Stomach (tissue), 4 donors: ENCODE data around the gene KLF4.

Source experiments
- CTCF ChIP-seq, 7 experiments: fragments of 450-650 bp in 4 of 7; fragments of 200-600 bp in 3 of 7; sonication (generic) in 3 of 7; IDR thresholded peaks; one replicate each; pipeline ENCODE4 v1.5.1; 2016 to 2019; ENCODE audit warnings: antibody characterized with exemption in 7 of 7, control low read depth in 2 of 7, mild to moderate bottlenecking in 1 of 7
- EP300 ChIP-seq: sonication (generic); formaldehyde crosslinking; IDR thresholded peaks from one replicate; pipeline ENCODE4 v1.6.1; 2017; ENCODE audit warnings: antibody characterized with exemption
- POLR2A ChIP-seq, 4 donors: fragments of 450-650 bp; IDR thresholded peaks; one replicate each; pipeline ENCODE4 v1.6.1; 2016; ENCODE audit warnings: antibody characterized with exemption in 4 of 4, control low read depth in 2 of 4, mild to moderate bottlenecking in 1 of 4, moderate library complexity in 1 of 4
- POLR2AphosphoS5 ChIP-seq, 3 donors: sonication (generic); formaldehyde crosslinking; IDR thresholded peaks; one replicate each; pipeline ENCODE4 v1.6.1; 2016; ENCODE audit warnings: antibody characterized with exemption in 3 of 3

DNA sequence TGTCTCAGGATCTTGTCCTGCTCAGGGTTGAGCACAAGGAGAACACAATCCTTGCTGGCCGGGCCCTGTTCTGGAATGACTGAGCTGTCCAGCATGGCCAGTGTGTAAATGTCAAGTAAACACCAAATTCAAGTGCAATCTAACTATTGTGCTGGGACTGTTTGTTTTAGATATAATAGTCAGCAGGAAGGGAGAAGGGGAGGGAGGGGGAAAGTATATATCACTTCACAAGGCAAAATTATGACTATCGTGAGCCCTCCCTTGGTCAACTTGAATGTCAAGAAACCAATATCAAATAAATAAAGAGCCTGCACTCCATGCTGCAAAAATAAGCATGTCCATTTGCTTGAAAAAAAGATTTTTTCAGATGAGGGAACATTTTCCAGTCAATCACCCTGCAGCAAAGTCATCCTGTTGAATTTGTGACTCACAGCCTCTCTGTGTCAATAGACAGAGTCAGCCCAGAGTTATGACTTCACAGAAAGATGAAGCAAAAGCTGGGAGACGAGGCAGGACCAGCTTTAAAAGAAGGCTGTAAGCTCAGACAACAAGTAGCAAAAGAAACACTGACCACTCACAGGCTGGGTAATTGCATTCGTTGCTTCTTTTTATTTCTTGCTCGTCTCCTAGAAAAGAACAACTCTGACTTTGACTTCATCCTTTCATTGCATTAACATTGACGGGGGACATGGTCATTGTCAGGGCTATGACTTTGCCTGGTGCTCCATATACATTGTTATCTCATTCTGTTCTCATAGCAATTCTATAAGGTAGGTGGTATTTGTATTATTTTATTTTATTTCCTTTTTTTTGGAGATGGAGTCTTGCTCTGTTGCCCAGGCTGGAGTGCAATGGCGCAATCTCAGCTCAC lies 15.3 kb upstream of the KLF4 start:
- TF ChIP-seq CTCF (IDR thresholded peaks at IDR 0.05) (no peak), POLR2A (IDR thresholded peaks at IDR 0.05) (no peak), POLR2AphosphoS5 (IDR thresholded peaks at IDR 0.05) (peak in 2 of 3 donors; percentile 52 to 77), EP300 (no peak)
